HG03457 (cell line): ENCODE data around the gene BAMBI.
"Not testable (repeated sequence)": the region's sequence is repeated elsewhere in the genome, so short reads cannot be mapped to it uniquely, and the experiment has no call there.

Experiments used
- ATAC-seq: cut with Tn5 transposase; IDR thresholded peaks from one replicate; pipeline ENCODE4 v1.9.1; 2021; ENCODE audit warnings: moderate number of reproducible peaks; ENCODE audit not compliant: unreplicated experiment

BAMBI gene

GRCh38 chr10:28676968-28677887, at the start of gene BAMBI:
Gene BAMBI, plus strand, starts transcription at chr10:28677521. Its CDS starts 377 bp downstream, at chr10:28677898.
- peak; percentile 98 for ATAC-seq

DNA sequence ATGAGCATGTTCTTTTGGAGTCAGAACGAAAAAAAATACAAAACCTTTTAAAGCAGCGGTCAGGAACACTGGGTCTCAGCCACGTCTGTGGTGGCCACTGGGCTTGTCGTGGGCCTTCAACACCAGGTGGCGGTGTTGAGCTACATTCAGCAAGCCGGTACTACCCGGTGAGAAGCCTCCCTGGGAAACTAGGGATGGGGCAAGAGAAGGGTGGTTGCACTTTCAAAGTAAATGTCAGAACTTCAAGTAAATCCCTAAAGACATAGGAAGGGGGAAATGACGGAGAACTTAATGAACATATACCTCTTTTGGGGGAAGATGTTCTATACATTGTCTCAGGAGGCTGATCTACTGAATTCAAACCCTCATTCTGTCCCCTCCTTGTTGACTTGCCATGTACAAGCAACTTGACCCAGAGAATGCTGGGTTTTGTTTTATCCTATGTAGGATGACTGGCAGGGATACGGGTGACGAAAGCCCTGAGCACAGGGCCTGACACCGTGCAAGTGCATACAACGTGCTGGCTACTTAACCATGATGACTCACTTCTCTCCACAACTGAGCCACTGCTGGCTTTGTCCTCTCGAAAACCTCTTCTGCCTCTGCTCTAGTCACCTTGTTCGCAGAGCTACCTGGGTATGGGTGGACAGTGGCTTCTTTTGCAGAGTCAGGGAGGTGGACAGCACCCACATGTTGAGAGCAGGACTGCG, 49.0 kb upstream of the BAMBI start:
- no peak for ATAC-seq

DNA sequence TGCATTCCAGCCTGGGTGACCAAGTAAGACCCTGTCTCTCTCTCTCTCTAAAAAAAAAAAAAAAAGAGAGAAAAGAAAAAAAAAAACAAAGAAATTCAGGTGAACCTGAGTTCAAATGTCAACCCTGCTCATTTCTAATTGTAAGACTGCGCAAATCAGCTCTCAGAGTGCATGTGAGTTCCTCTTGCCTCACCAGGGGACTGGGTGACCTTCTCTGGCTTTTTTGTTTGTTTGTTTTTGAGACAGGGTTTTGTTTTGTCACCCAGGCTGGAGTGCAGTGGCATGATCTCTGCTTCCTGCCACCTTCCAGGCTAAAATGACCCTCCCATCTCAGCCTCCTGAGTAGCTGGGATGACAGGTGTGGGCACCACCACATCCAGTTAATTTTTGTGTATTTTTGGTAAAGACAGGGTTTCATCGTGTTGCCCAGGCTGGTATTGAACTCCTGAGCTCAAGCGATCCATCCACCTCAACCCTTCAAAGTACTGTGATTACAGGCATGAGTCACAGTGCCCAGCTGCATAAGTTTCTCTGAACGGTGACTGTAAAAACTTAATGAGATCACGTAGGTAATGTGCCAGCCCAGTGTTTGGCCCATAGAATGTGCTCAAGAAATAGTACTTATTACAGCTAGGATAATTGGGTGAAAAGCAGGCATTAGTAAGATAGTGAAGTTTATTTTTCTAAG, 45.3 kb upstream of the BAMBI start:
- ATAC-seq: no peak

DNA sequence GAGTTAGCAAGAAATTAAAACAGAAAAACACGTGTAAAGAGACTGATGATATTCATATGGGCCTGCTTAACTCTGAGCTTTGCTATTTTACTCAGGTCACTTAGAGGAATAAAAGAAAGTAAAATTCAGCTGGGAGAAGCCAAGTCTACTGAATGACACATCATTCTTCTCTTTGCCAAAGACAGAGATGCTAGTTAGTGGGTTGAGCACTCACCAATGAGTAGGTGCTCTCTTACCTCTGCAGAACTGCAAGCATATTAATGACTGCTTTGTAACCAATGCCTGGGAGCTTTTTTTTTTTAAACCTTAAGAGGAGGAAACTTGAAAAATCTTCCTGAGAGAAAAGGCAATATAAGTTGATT, 44.8 kb upstream of the BAMBI start:
- ATAC-seq: no peak

DNA sequence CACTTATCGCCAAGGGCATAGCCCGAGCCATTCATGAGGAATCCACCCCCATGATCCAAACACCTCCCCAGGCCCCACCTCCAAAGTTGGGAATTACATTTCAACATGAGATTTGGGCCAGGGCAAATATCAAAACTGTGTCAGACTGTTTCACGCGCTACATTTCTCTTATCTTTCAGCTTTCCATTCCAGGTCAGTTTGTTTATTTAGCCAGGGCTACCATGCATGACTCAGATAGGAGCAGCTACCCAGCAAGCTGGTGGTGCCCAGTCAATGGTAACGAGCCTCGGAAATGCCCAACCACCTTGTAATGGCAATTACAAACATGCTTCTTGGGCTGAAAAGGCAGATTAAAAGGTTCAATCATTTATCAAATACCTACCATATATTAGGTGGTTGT, 43.6 kb upstream of the BAMBI start:
- no peak for ATAC-seq

DNA sequence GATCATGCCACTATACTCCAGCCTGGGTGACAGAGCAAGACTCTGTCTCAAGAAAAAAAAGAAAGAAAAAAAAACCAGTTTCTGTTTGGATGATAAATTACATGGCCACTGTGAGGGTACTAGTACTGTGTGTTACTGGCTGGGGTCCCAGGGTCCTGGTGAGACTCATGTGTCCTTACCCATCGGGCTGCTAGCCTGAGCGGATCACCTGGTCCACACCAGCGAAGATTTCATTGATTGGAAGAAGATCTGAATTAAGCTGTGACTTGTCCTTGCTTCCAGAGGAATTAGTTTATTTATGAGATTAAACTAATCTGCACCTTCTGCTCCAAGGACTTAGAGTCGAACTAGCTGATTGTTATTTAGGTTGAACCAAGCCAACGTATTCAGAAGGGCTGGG, 40.0 kb upstream of the BAMBI start:
- ATAC-seq: no peak

- no peak for ATAC-seq
These were observed 38.9 kb upstream of the BAMBI start for GRCh38 chr10:28638392-28638791.

DNA sequence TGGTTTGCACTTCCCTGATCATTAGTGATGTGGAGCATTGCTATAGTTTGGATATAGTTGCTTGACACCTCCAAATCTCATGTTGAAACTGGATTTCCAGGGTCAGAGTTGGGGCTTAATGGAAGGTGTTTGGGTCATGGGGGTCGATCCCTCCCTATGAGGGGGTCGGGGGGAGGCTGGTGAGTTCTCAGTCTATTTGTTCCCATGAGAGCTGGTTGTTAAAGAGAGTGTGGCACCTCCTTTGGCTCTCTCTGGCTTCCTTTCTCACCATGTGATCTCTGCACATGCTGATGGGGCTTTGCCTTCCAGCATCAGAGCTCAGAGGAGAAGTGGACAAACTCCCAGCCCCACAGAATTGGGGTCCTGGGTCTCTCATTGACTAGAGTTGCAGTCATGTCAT, 36.8 kb upstream of the BAMBI start:
- ATAC-seq: no peak

GRCh38 chr10:28644647-28645046, 32.7 kb upstream of the BAMBI start:
- no peak for ATAC-seq

DNA sequence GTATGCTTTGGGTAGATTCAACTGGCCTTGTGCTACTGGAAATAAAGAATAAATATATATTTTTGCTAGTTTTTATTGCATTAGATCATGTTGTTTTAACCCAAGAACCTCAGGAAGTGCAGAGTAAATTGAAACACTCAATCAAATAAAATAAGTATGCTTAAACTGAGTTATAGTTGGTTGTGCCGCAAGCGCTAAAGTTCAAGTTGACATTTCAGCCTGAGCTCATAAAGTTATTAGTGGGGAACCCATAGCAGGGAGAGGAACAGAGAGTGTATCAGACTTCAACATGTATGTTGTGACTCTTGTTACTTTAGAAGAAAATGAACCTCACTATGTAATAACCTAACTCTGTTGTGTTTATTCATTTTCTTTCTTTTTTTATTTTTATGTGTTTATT, 25.2 kb upstream of the BAMBI start:
- ATAC-seq: no peak

- no peak for ATAC-seq
These were observed 24.6 kb upstream of the BAMBI start for GRCh38 chr10:28652703-28653102.

GRCh38 chr10:28658824-28659223, 18.5 kb upstream of the BAMBI start:
- ATAC-seq: not testable (repeated sequence)

DNA sequence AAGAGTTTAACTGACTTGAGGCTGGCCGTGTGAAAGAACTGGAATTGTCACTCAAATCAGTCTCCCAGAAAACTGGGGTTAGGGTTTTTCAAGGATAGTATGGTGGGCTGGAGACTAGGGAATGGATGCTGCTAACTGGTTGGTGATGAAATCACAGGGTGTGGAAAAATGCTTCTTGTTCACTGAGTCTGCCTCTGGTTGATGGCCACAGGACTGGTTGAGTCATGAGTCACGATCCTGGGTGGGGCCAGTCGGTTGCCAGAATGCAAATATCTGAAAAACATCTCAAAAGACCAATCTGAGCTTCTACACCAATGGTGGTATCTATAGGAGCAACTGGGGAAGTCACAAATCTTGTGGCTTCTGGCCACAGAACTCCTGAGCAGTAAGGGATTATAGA, 16.3 kb upstream of the BAMBI start:
- no peak for ATAC-seq

GRCh38 chr10:28663576-28664368, 13.5 kb upstream of the BAMBI start:
- ATAC-seq: peak; percentile 75

DNA sequence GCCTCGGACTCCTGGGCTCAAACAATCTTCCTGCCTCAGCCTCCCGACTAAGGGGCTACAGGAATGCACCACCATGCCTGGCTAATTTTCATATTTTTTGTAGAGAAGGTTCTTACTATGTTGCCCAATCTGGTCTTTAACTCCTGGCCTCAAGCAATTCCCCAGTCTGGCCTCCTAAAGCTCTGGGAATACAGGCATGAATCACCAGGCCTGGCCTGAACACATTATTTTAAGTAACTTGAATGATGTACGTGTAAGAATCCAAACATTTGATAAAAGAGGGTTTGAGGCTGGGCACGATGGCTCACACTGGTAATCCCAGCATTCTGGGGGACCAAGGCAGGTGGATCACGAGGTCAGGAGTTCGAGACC, 13.0 kb upstream of the BAMBI start:
- ATAC-seq: no peak

DNA sequence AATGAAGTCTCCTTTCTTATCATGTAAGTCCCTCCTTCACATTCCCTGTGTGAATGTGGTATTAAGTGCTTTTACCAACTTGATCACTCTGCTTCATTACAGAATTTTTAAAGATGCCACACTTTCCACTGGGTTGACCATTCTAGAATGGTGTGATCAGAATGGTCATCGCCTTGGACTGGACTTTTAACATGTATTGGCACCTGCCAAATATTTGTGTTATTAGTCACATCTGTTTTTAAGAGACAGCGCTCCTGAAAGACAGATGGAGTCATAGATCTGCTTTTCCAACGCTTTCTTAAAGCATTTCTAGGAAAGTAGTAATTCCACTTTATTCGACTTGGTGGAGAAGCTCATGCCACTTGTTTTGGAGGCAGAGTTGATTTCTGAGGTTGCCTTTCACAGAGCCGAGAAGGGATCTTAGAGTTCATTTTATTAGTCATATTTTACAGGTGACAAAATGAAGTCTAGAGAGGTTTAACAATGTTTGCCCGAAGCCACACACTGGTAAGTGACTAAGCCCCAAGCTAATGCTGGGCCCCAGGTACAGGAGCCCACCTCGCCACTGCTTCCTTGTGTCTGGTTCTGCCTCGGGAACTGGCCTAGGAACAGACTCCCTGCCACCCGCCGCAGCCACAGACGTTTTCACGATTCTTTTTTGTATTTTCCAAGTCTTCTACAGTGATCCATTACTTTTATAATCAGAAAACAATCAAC, 10.4 kb upstream of the BAMBI start:
- ATAC-seq: no peak

DNA sequence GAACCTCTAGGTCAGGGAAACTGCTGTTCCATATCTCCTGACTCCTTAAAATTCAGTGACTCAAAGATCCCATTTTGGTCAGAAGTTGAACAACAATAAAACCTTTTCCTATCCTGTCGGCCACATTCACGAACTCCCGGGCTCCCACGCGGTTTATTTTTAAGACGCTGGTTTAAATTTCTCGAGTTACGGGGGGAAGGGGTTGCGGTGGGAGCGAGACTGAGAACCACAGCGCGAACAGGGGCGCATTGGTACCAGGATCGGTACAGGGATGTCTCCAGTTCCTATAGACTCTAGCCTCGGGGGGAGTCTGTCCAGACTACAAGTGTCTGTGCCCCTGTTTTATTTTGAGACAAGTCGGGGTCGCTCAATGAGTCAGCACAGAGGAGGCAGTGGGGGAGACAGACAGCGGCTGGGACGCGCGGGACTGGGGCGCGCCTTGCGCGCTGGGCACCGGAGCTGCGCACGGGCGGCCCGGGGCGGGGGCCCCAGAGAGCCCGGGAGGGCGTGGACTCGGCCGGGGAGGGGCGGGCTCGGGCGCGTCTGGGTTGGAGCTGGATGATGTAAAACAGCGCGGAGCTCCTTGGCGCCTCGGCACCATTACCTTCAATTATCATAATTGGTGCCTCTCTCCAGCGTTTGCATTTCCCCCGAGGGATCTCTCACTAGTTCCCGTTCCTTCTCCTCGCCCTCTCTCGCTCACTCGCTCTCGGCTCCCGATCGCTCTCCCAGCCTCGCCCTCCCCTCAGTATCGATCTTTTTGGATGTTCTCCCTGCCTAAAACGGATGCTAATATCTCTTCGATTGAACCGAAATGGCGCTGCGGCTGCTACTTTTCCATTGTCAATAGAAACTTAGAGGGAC, 8.7 kb upstream of the BAMBI start:
- no peak for ATAC-seq

DNA sequence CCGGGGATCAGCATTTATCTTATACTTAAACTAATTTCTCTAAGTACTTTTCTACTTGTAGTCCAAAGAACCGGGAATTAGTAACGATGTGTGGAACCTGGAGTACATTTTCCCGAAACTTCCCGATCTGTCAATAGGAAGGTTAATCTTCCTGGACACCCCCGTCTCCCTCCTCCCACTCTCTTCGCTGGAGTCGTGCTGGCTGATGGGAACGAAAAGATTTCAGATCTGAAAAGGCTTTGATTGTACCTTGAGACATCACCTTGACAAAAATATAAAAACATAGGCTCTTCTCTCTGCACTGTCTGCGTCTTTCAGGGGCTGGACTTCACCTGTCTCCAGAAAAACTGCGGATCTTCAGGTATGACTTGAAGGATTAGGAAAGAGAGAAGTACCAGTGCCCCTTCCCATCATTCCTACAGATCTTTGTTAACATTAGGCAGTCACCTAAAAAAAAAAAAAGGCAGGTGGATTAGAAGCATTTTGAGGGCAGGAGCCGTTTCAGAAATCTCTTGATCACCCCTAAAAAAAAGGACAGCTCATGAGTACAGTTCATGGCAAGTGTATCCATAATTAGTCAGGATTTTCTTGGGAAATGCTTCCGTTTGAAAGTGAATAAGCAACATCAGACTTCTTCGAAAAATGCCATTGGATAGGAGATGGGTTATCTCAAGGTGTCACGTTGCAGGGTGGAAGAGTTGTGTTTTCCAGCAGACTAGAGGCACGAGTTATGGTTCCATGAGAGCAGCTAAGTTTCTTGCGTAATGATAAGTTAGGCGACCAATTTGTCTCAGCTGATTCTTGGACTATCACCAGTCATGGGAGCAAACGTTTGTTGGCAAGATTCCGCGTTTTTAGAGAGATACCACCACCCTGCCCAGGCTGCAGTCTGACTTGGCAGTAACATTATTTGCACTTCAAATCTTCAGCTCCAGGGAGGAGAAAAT, 7.8 kb upstream of the BAMBI start:
- no peak for ATAC-seq
